NCI-H146 (cell line): ENCODE measurements around the gene KATNBL1.

Experiments
- DNase-seq: peaks from one replicate; lab custom pipeline; 2025; lab: John Stamatoyannopoulos, UW

Gene KATNBL1, protein sequence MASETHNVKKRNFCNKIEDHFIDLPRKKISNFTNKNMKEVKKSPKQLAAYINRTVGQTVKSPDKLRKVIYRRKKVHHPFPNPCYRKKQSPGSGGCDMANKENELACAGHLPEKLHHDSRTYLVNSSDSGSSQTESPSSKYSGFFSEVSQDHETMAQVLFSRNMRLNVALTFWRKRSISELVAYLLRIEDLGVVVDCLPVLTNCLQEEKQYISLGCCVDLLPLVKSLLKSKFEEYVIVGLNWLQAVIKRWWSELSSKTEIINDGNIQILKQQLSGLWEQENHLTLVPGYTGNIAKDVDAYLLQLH

GRCh38 chr15:34209421-34210282, at the start of gene KATNBL1:
KATNBL1 (minus strand) TSS chr15:34210096; CDS start chr15:34163676, 46,420 bp downstream.
- peak; percentile 87 for DNase-seq

- DNase-seq: no peak
Observed at GRCh38 chr15:34259566-34259965, 49.7 kb upstream of the KATNBL1 start.

DNA sequence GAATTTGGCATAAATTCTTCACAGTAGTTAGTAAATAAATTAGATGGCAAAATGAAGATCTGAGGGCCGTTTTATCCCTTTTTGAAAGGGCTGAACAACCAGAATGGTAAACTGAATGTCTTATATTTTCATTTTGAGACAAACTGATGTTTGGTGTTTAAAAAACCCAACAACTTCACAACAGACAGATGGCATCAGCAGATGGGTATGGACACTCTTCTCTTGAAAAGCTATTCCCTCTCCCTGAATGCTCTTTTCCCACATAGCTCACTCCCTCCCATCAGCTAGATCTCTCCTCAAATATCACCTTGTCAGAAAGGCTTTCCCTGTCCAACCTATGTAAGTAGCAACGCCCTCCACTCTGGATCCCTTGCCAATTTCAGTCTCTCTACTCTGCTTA, 48.3 kb upstream of the KATNBL1 start:
- no peak for DNase-seq

GRCh38 chr15:34252545-34252944, 42.6 kb upstream of the KATNBL1 start:
- DNase-seq: no peak

- DNase-seq: no peak
Observed at GRCh38 chr15:34248190-34248589, 38.3 kb upstream of the KATNBL1 start.

DNA sequence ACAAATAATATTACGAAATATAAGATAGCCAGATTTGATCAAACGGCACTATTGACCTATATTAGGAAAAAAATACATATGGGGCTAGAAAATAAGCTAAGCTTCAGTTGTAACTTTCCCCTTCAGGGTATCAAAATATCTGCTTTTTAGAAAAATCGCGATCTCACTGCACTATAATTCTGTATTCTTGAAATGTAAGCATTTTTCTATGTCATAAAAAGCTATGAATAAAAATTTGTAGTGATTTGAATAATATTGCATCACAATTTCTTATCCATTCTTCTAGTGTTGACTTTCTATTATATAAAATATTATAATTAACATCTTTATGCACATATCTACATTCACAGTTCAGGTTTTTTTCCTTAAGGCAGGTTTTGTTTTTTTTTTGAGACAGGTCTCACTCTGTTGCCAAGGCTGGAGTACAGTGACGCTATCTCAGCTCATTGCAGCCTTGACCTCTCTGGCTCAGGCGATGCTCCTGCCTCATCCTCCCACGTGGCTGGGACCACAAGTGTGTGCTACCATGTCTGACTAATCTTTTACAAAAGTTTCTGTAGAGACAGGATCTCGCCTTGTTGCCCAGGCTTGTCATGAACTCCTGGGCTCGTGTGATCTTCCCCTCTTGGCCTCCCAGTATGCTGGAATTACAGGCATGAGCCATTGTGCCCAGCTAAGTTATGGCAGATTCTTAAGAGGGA, 36.5 kb upstream of the KATNBL1 start:
- no peak for DNase-seq

GRCh38 chr15:34243226-34243625, 33.3 kb upstream of the KATNBL1 start:
- no peak for DNase-seq

DNA sequence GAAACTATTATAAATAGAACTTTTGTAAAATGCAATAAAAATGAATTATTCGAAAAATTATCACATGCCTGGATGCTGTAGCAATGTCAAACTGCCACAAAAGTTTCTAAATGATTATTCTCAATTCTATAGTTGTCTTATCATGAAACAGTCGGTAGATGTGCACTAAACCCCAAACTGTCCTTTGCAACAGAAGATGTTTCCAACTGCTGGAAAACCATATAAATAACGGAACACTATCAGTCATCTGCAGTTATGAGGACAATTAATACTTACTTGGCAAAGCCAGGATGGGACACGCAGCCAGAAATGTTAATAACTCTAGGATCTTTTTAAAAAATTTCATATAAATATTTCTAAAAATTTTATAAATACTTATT, 32.4 kb upstream of the KATNBL1 start:
- no peak for DNase-seq

GRCh38 chr15:34241376-34242330, 31.8 kb upstream of the KATNBL1 start:
- DNase-seq: peak; percentile 0

DNA sequence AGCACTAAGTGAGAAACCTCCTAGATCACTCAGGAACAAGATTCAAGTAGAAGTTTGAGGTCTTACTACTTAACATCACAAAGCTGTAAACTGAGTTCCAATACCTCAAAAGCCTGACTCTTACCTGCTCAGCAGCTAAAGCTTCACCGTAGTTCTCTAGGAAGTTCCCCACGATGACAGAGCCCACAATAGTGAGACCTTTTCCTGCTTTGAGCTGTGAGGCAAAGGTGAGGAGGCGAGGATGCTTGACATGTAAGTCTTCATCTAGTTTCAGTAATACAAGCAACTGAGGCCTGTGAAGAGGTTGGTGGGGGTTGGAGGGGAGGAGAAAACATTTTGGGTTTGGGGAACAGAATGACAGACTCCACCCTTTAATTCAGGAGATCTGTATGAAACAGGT, 30.6 kb upstream of the KATNBL1 start:
- DNase-seq: no peak

- no peak for DNase-seq
Observed at GRCh38 chr15:34239151-34239808, 29.4 kb upstream of the KATNBL1 start.

DNA sequence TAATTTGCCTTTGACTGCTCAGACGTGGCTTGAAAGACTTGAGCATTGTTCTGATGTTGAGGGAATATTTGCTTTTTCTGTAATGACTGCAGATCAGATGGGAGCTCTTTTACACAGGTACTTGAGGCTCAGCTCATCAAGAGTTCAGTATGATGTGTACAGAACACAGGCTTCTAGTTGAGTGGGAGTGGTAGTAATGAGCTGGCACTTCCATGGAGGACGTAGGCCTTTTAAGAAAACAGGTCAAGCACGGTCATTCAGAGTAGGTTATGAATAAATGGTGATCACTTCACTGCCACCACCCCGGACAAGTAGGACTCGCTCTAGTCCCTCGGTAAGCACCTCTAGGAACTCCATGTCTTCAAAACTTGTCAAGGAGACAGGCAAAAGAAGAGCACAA, 23.7 kb upstream of the KATNBL1 start:
- DNase-seq: no peak

- no peak for DNase-seq
Observed at GRCh38 chr15:34223904-34224596, 14.2 kb upstream of the KATNBL1 start.

- DNase-seq: no peak
Observed at GRCh38 chr15:34217587-34218225, 7.8 kb upstream of the KATNBL1 start.

DNA sequence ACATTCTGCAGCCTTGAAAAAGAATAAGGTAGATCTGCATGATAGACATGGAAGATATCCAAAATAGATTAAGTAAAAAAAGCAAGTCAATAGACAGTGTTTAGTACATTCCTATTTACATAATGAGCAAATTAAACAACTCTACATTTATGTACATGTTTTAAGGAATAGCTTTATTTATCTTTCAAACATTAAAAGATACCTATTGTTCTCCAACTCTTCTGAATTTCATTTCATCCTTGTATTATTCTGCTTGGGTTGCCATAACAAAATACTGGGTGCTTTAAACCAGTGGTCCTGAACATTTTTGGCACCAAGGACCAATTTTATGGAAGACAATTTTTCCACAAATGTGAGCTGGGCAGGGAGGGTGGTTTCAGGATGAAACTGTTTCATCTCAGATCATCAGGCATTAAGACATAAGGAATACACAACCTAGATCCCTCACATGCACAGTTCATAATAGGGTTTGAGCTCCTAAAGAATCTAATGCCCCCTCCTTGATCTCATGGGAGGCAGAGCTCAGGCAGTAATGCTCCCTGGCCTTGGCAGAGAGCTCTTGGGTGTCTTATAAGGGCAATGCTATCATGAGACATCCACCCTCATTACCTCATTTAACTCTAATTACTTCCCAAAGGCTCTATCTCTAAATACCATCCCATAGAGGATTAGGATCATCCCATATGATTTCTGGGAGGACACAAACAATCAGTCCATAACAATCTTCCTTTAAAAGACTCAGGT, 6.8 kb upstream of the KATNBL1 start:
- no peak for DNase-seq

DNA sequence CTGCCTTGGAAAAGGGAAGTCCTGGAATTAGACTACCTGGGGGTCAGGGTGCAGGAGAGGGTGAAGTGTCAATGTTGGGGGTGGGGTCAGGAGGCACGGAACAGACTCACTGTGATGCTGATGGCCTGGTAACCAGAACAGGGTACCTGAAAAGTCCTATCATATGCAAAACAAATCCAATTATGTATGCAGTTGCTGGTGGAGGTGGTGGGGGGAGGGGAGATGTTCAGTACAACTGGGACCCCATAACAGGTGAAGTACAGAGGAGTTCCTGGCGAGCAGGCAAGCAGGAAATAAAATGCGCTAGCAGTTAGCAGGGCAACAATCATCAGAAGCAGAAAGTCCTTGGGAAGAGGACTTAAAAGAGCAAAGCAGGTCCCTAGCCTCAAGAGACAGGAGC, 4.2 kb upstream of the KATNBL1 start:
- DNase-seq: no peak

- DNase-seq: no peak
Observed at GRCh38 chr15:34213690-34214089, 3.8 kb upstream of the KATNBL1 start.

GRCh38 chr15:34206011-34206410, 3.9 kb downstream of the KATNBL1 start:
- no peak for DNase-seq

DNA sequence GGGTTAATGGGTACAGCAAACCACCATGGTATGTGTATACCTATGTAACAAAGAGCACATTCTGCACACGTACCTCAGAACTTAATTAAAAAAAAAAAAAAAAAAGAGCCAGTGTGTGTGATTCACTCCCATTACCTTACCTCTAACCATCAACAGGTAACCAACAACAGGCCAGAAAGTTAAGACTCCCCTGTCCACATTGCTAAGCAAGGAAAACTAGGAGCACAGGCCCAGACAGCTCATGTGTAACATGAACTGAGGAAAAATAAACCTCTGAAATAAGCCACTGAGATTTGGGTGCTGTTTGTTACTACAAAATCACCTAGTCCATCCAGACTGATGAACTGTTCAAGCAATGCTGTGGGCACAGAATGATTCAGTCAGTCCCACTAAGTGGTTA, 6.0 kb downstream of the KATNBL1 start:
- no peak for DNase-seq
